ENCODE data around the gene TSC22D1. TPM values are rescaled to one million over a fixed set of nuclear protein-coding genes. Genes with fewer than 3 reads are reported as not detected.
"Not testable (repeated sequence)": the region's sequence is repeated elsewhere in the genome, so short reads cannot be mapped to it uniquely, and the experiment has no call there.

Gene TSC22D1
- polyA plus RNA-seq, 1 donor (not counting 4 experiments of a cell fraction or from before 2014, with no cell fraction given), result 177 TPM

DNA sequence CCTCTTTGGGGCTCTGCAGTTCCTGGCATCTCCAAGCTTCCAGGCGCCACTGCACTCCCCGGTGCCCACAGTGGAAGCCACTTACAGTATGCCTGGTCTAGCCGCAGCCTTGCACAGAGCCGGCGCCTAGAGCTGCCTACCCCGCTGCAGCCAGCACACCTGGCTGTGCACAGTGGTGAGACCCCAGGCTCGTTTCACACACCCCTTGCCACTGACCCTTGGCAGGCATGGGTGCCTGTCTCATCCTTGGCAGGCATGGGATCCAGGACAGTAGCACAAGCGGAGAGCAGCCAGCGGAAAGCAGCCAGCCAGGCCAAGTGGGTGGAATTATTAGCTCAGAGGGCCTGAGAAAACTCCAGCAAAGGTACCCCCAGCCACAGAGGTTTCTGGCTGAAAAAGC, 116.5 kb downstream of the TSC22D1 start:
- Histone ChIP-seq H3K27me3 (ENCODE audit: control insufficient read depth, extremely low read depth, insufficient read depth, low read length) (no peaks in the 10 kb centered on the region), H3K36me3 (ENCODE audit: control insufficient read depth in 2 of 2, extremely low read depth in 1 of 2, insufficient read depth in 2 of 2, low read length in 2 of 2) (peaks cover 0 to 1% of the 10 kb centered on the region in 2 experiments), H3K27ac (ENCODE audit: control insufficient read depth, insufficient read depth, low read length) (no peak overlapping the region), H3K4me3 (ENCODE audit: control insufficient read depth in 2 of 3, extremely low read depth in 1 of 3, insufficient read depth in 2 of 3, low read depth in 1 of 3, low read length in 3 of 3) (no peak overlapping the region), H3K79me2 (ENCODE audit: control insufficient read depth, insufficient read depth, low read length) (no peaks in the 10 kb centered on the region), H3K4me1 (ENCODE audit: control insufficient read depth, extremely low read depth, insufficient read depth, low read length) (no peaks in the 10 kb centered on the region), H3K9me3 (ENCODE audit: control insufficient read depth, low read depth, low read length) (no peaks in the 10 kb centered on the region), H3K9ac (ENCODE audit: control insufficient read depth, extremely low read depth, insufficient read depth, low read length) (no peak overlapping the region), H2AFZ (ENCODE audit: control insufficient read depth, low read length) (no peak overlapping the region), H3K9me1 (ENCODE audit: control insufficient read depth, extremely low read depth, insufficient read depth, low read length) (no peaks in the 10 kb centered on the region), H4K20me1 (ENCODE audit: control insufficient read depth, extremely low read depth, insufficient read depth, low read length) (no peaks in the 10 kb centered on the region), H3K4me2 (ENCODE audit: control insufficient read depth, extremely low read depth, insufficient read depth, low read depth, low read length) (no peak overlapping the region)
- no peak for FAIRE-seq
- TF ChIP-seq, protein P1, sequence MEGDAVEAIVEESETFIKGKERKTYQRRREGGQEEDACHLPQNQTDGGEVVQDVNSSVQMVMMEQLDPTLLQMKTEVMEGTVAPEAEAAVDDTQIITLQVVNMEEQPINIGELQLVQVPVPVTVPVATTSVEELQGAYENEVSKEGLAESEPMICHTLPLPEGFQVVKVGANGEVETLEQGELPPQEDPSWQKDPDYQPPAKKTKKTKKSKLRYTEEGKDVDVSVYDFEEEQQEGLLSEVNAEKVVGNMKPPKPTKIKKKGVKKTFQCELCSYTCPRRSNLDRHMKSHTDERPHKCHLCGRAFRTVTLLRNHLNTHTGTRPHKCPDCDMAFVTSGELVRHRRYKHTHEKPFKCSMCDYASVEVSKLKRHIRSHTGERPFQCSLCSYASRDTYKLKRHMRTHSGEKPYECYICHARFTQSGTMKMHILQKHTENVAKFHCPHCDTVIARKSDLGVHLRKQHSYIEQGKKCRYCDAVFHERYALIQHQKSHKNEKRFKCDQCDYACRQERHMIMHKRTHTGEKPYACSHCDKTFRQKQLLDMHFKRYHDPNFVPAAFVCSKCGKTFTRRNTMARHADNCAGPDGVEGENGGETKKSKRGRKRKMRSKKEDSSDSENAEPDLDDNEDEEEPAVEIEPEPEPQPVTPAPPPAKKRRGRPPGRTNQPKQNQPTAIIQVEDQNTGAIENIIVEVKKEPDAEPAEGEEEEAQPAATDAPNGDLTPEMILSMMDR (optimal IDR thresholded peaks at IDR 0.05 in 1 of 3, IDR thresholded peaks at IDR 0.05 in 1 of 3, conservative IDR thresholded peaks at IDR 0.05 in 1 of 3; ENCODE audit: extremely low read depth in 1 of 3, insufficient read depth in 2 of 3, low read length in 3 of 3), result no peak
- TF ChIP-seq EZH2 (IDR thresholded peaks at IDR 0.05; ENCODE audit: low read length), result no peak
- dilution Hi-C loops (cut with MboI; ENCODE audit: extremely low pct_ligation_motif_present, low sequenced_read_pairs), result loop anchor here (10.0 kb wide), 1 partner anchor 555 kb away; no protein-coding TSS in a partner anchor
- DNase-seq (ENCODE audit: low read depth, low spot score), result no peak

- no peaks in the 10 kb centered on the region for H3K36me3 ChIP-seq (ENCODE audit: control insufficient read depth in 2 of 2, extremely low read depth in 1 of 2, insufficient read depth in 2 of 2, low read length in 2 of 2)
- H3K4me3 ChIP-seq (ENCODE audit: control insufficient read depth in 2 of 3, extremely low read depth in 1 of 3, insufficient read depth in 2 of 3, low read depth in 1 of 3, low read length in 3 of 3), result no peak overlapping the region
- H4K20me1 ChIP-seq (ENCODE audit: control insufficient read depth, extremely low read depth, insufficient read depth, low read length), result no peaks in the 10 kb centered on the region
- H3K9me1 ChIP-seq (ENCODE audit: control insufficient read depth, extremely low read depth, insufficient read depth, low read length), result no peaks in the 10 kb centered on the region
- TF ChIP-seq EZH2 (IDR thresholded peaks at IDR 0.05; ENCODE audit: low read length), result no peak
- TF ChIP-seq, protein P1 (optimal IDR thresholded peaks at IDR 0.05 in 1 of 3, IDR thresholded peaks at IDR 0.05 in 1 of 3, conservative IDR thresholded peaks at IDR 0.05 in 1 of 3; ENCODE audit: extremely low read depth in 1 of 3, insufficient read depth in 2 of 3, low read length in 3 of 3), result no peak
- H3K27me3 ChIP-seq (ENCODE audit: control insufficient read depth, extremely low read depth, insufficient read depth, low read length), result no peaks in the 10 kb centered on the region
- H3K4me1 ChIP-seq (ENCODE audit: control insufficient read depth, extremely low read depth, insufficient read depth, low read length), result no peaks in the 10 kb centered on the region
- no peaks in the 10 kb centered on the region for H3K79me2 ChIP-seq (ENCODE audit: control insufficient read depth, insufficient read depth, low read length)
- no peak overlapping the region for H3K9ac ChIP-seq (ENCODE audit: control insufficient read depth, extremely low read depth, insufficient read depth, low read length)
- no peak overlapping the region for H2AFZ ChIP-seq (ENCODE audit: control insufficient read depth, low read length)
- FAIRE-seq, result no peak
- dilution Hi-C loops (cut with MboI; ENCODE audit: extremely low pct_ligation_motif_present, low sequenced_read_pairs), result loop anchor here (10.0 kb wide), 1 partner anchor 554 kb away; no protein-coding TSS in a partner anchor
- no peak overlapping the region for H3K4me2 ChIP-seq (ENCODE audit: control insufficient read depth, extremely low read depth, insufficient read depth, low read depth, low read length)
- no peaks in the 10 kb centered on the region for H3K9me3 ChIP-seq (ENCODE audit: control insufficient read depth, low read depth, low read length)
- no peak overlapping the region for H3K27ac ChIP-seq (ENCODE audit: control insufficient read depth, insufficient read depth, low read length)
- no peak for DNase-seq (ENCODE audit: low read depth, low spot score)
Measured at GRCh38 chr13:44458313-44458975, 117.7 kb downstream of the TSC22D1 start.

- not testable (repeated sequence) for H3K4me1 ChIP-seq (ENCODE audit: control insufficient read depth, extremely low read depth, insufficient read depth, low read length); H3K27ac ChIP-seq (ENCODE audit: control insufficient read depth, insufficient read depth, low read length); H3K79me2 ChIP-seq (ENCODE audit: control insufficient read depth, insufficient read depth, low read length); H3K9me3 ChIP-seq (ENCODE audit: control insufficient read depth, low read depth, low read length); DNase-seq (ENCODE audit: low read depth, low spot score); H3K9ac ChIP-seq (ENCODE audit: control insufficient read depth, extremely low read depth, insufficient read depth, low read length); H4K20me1 ChIP-seq (ENCODE audit: control insufficient read depth, extremely low read depth, insufficient read depth, low read length); H3K27me3 ChIP-seq (ENCODE audit: control insufficient read depth, extremely low read depth, insufficient read depth, low read length); FAIRE-seq; H3K4me3 ChIP-seq (ENCODE audit: control insufficient read depth in 2 of 3, extremely low read depth in 1 of 3, insufficient read depth in 2 of 3, low read depth in 1 of 3, low read length in 3 of 3); H3K4me2 ChIP-seq (ENCODE audit: control insufficient read depth, extremely low read depth, insufficient read depth, low read depth, low read length); H3K36me3 ChIP-seq (ENCODE audit: control insufficient read depth in 2 of 2, extremely low read depth in 1 of 2, insufficient read depth in 2 of 2, low read length in 2 of 2); H3K9me1 ChIP-seq (ENCODE audit: control insufficient read depth, extremely low read depth, insufficient read depth, low read length); H2AFZ ChIP-seq (ENCODE audit: control insufficient read depth, low read length)
- dilution Hi-C loops (cut with MboI; ENCODE audit: extremely low pct_ligation_motif_present, low sequenced_read_pairs), result loop anchor here (10.0 kb wide), 1 partner anchor 551 kb away; no protein-coding TSS in a partner anchor
Measured at GRCh38 chr13:44456212-44456611, 119.9 kb downstream of the TSC22D1 start.

All from keratinocyte (primary cell).